GM12872 (cell line): Measurements from ENCODE around the gene DNAI2.

Experiments used
- TF ChIP-seq, protein P1 (sequence below): IDR thresholded peaks from 3 replicates; pipeline ENCODE4 v1.5.1; 2011; ENCODE audit warnings: low read depth, mild to moderate bottlenecking, low read length, moderate library complexity; ENCODE audit not compliant: insufficient read depth

DNAI2 gene

DNA sequence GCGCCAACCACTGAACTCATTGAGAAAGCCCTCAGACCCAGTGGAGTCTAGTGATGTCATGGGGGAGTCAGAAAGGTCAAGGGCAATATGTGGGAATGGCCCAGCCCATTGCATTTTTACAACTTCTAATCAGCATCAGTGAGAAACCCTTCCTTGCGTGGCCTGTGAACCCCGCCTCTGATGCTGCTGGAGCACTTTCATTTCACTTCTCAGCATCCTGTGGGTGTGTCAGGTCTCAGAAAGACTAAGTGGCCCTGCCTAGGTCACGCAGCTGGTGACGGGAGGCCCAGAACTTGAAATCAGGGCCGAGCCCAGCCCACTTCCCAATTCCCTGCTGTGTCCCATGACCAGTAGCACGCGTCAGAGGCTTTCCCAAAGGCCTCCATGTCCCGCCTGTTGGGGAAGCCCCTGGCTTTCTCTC is 6.1 kb downstream of the DNAI2 start:
- TF ChIP-seq, protein P1, sequence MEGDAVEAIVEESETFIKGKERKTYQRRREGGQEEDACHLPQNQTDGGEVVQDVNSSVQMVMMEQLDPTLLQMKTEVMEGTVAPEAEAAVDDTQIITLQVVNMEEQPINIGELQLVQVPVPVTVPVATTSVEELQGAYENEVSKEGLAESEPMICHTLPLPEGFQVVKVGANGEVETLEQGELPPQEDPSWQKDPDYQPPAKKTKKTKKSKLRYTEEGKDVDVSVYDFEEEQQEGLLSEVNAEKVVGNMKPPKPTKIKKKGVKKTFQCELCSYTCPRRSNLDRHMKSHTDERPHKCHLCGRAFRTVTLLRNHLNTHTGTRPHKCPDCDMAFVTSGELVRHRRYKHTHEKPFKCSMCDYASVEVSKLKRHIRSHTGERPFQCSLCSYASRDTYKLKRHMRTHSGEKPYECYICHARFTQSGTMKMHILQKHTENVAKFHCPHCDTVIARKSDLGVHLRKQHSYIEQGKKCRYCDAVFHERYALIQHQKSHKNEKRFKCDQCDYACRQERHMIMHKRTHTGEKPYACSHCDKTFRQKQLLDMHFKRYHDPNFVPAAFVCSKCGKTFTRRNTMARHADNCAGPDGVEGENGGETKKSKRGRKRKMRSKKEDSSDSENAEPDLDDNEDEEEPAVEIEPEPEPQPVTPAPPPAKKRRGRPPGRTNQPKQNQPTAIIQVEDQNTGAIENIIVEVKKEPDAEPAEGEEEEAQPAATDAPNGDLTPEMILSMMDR, result no peak

DNA sequence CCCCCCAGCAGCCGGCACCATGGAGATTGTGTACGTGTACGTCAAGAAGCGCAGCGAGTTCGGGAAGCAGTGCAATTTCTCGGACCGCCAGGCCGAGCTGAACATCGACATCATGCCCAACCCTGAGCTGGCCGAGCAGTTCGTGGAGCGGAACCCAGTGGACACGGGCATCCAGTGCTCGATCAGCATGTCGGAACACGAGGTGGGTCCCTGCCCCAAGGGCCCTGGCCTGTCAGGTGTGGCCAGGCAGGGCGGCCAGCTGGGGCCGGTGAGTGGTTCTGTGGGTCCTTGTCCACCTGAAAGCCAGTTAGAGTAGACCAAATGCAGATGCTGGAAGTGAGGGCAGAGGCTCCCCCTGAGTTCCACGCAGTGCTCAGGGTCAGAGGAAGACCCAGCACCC is 7.8 kb downstream of the DNAI2 start:
- TF ChIP-seq, protein P1, result no peak

DNA sequence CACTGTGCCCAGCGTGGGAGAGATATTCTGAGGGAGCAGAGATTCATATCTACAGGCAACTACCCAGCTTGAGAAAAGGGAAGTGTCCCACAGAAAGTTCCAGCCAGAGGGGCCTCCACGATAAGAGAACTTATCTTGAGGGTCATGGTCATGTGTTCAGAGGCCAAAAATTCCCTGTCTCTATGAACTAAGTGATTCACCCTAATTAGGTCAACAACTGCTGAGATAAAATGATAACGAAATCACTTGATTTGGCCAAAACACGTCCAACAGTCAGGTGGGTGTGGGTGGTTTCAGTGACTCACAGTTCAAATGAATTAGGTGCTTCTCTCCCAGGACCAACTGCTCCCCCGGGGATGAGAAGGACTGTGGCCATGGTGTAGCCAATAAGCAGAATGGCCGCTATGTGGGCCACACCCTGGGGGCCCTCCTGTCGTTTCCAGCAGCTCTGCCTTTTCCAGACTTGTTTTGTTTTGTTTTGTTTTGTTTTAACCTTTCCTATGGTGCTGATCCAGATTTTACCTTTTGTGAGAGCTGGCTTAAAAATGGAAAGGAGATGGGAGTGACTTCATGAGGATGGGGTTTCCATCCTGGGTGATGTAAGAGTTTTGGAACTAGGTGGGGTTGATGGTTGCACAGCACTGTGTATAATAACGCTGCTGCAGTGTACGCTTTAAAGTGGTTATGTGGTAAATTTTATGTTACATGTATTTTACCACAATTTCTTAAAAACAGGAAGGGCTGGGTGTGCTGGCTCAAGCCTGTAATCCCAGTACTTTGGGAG is 8.7 kb downstream of the DNAI2 start:
- TF ChIP-seq, protein P1, result no peak

DNA sequence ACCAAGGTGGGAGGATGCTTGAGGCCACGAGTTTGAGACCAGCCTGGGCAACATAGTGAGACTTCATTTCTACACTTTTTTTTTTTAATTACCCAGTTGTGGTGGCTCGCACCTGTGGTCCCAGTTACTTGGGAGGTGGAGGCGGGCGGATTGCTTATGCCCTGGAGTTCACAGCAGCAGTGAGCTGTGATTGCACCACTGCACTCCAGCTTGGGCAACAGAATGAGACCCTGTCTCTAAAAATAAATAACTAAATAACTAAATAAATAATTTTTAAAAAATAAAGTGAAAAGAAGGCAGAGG is 9.3 kb downstream of the DNAI2 start:
- TF ChIP-seq, protein P1, result no peak

DNA sequence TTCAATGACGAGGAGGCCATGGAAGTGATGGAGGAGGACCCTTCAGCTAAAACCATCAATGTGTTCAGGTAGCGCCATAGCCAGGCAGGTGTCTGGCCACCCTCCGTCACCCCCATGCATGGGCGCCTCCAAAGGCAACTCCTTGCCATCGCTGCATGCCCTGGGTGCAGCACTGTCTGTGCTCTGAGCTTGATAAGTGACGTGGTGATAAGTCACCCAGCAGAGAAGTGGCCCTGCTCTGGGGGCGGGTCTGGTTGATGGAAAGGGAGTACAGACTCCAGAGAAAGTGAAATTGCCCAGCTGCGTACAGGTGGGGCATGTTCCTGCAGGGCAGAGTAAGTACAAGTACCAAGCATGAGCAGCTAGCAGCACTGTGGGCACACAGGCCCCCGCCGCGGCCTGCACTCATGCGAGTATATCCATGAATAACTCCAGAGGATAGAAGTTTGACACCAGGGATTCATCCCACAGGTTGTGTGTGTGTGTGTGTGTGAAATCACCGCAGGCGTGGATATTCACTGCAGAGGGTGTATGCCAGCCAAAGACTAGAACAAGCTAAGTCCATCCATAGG is 13.1 kb downstream of the DNAI2 start:
- TF ChIP-seq, protein P1, result no peak

DNA sequence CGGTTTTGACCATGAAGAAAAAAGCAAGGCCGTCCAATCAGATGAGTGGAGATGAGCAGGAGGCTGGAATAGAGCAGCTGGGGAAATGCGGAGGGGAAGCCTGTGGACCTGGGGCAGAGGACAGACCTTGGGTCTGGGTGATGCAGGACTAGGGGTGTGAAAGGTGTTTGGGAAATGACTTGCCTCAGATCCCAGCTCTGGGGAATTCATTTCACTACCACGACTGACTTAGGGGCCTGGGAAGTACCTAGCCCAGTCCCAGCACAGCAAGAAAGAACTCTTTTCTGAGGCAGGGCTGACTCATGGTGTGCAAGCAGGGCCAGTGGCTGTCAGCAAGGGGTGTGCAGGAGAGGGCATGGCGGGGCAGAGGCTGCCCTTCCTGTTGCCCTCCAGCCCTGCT is 14.8 kb downstream of the DNAI2 start:
- TF ChIP-seq, protein P1, result no peak

DNA sequence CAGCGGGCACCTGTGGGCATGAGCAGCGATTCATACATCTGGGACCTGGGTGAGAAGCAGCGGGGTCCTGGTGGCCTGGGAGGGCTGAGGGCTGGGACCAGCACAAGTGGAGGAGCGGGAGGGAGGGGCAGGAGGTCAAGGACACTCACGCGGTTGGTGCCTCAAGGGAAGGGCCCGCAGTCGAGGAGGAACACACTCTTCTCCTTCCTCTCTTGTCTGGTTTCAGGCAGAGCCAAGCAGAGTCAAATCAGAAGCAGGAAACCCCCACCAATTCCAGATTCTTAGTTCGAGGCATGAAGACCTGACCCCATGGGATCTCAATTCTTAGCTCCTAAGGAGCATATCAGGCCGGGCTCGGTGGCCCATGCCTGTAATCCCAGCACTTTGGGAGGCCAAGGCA is 15.7 kb downstream of the DNAI2 start:
- TF ChIP-seq, protein P1, result no peak
